Mesenchymal stem cell (in vitro differentiated cells and primary cell): ENCODE measurements around the gene CDYL.

ENCODE experiments used
- DNase-seq: peaks from one replicate; pipeline ENCODE4 v3.0.0-alpha.2; 2013
- H2AFZ ChIP-seq: one replicate; pipeline ENCODE4 v1.6.1; 2013; ENCODE audit warnings: low read depth, mild to moderate bottlenecking, control low read depth, inconsistent platforms, low read length, moderate library complexity
- H2AK5ac ChIP-seq: 2 replicates; pipeline ENCODE4 v1.6.1; 2013; ENCODE audit warnings: low read length, moderate library complexity, mild to moderate bottlenecking, inconsistent platforms; ENCODE audit not compliant: severe bottlenecking
- H2BK120ac ChIP-seq: one replicate; pipeline ENCODE4 v1.6.1; 2013; ENCODE audit warnings: low read depth, mild to moderate bottlenecking, inconsistent platforms, low read length, moderate library complexity
- H2BK12ac ChIP-seq, 2 experiments: one replicate each; pipeline ENCODE4 v1.6.1; 2013; ENCODE audit warnings: inconsistent platforms in 2 of 2, low read length in 2 of 2, mild to moderate bottlenecking in 2 of 2, moderate library complexity in 2 of 2, control low read depth in 1 of 2
- H2BK15ac ChIP-seq: one replicate; pipeline ENCODE4 v1.6.1; 2013; ENCODE audit warnings: mild to moderate bottlenecking, low read depth, inconsistent platforms; ENCODE audit not compliant: poor library complexity, severe bottlenecking
- H2BK5ac ChIP-seq: 2 replicates; pipeline ENCODE4 v1.6.1; 2013; ENCODE audit warnings: low read depth, mild to moderate bottlenecking, low read length, control low read depth, inconsistent platforms; ENCODE audit not compliant: poor library complexity, severe bottlenecking
- H3K14ac ChIP-seq, 2 experiments: one replicate each; pipeline ENCODE4 v1.6.1; 2013; ENCODE audit warnings: inconsistent platforms in 2 of 2, low read length in 2 of 2, control low read depth in 1 of 2, mild to moderate bottlenecking in 1 of 2, moderate library complexity in 1 of 2
- H3K18ac ChIP-seq, 2 experiments: one replicate each; pipeline ENCODE4 v1.6.1; 2013; ENCODE audit warnings: inconsistent platforms in 2 of 2, low read length in 2 of 2, control low read depth in 1 of 2, low read depth in 1 of 2, mild to moderate bottlenecking in 1 of 2
- H3K23ac ChIP-seq, 2 experiments: one replicate each; pipeline ENCODE4 v1.6.1; 2013; ENCODE audit warnings: inconsistent platforms in 2 of 2, low read length in 2 of 2, mild to moderate bottlenecking in 2 of 2, moderate library complexity in 2 of 2, control low read depth in 1 of 2
- H3K27ac ChIP-seq: 2 replicates; pipeline ENCODE4 v1.5.1; 2013; ENCODE audit warnings: mild to moderate bottlenecking, moderate library complexity, low read length, control low read depth, inconsistent platforms; ENCODE audit not compliant: poor library complexity, severe bottlenecking
- H3K27me3 ChIP-seq, 2 experiments: 2 replicates each; pipeline versions ENCODE4 v1.6.1 to v1.7.0; 2013; ENCODE audit warnings: low read length in 2 of 2, mild to moderate bottlenecking in 2 of 2, moderate library complexity in 2 of 2, control low read depth in 1 of 2, inconsistent platforms in 1 of 2; ENCODE audit not compliant: control insufficient read depth in 1 of 2, insufficient read depth in 1 of 2
- H3K36me3 ChIP-seq, 2 experiments: 2 replicates each; pipeline versions ENCODE4 v1.6.1 to v1.7.0; 2013; ENCODE audit warnings: low read length in 2 of 2, control low read depth in 1 of 2, inconsistent platforms in 1 of 2, low read depth in 1 of 2, mild to moderate bottlenecking in 1 of 2; ENCODE audit not compliant: insufficient read depth in 2 of 2, control insufficient read depth in 1 of 2
- H3K4ac ChIP-seq, 2 experiments: one replicate each; pipeline ENCODE4 v1.6.1; 2013; ENCODE audit warnings: inconsistent platforms in 2 of 2, low read length in 2 of 2, mild to moderate bottlenecking in 2 of 2, moderate library complexity in 2 of 2, control low read depth in 1 of 2, low read depth in 1 of 2
- H3K4me1 ChIP-seq: 2 replicates; pipeline ENCODE4 v1.6.1; 2013; ENCODE audit warnings: low read depth, low read length, control low read depth; ENCODE audit not compliant: control insufficient read depth, insufficient read depth
- H3K4me2 ChIP-seq: 2 replicates; pipeline ENCODE4 v1.6.1; 2013; ENCODE audit warnings: low read length, mild to moderate bottlenecking, inconsistent platforms; ENCODE audit not compliant: poor library complexity, severe bottlenecking
- H3K4me3 ChIP-seq, 2 experiments: 2 replicates each; pipeline versions ENCODE4 v1.5.1 to v1.7.0; 2013; ENCODE audit warnings: low read length in 2 of 2, mild to moderate bottlenecking in 2 of 2, control low read depth in 1 of 2, low read depth in 1 of 2; ENCODE audit not compliant: insufficient read depth in 1 of 2
- H3K79me1 ChIP-seq: replicated peaks from 2 replicates; pipeline ENCODE4 v1.6.1; 2013; ENCODE audit warnings: mild to moderate bottlenecking, control low read depth, low read length, inconsistent platforms; ENCODE audit not compliant: poor library complexity, severe bottlenecking
- H3K9ac ChIP-seq: 2 replicates; pipeline ENCODE4 v1.7.0; 2013; ENCODE audit warnings: mild to moderate bottlenecking, low read length, moderate library complexity
- H3K9me3 ChIP-seq: 2 replicates; pipeline ENCODE4 v1.7.0; 2013; ENCODE audit warnings: mild to moderate bottlenecking, low read length; ENCODE audit not compliant: control insufficient read depth
- H4K8ac ChIP-seq: one replicate; pipeline ENCODE4 v1.6.1; 2013; ENCODE audit warnings: inconsistent platforms, mild to moderate bottlenecking, low read length, moderate library complexity
- H4K91ac ChIP-seq: one replicate; pipeline ENCODE4 v1.6.1; 2013; ENCODE audit warnings: mild to moderate bottlenecking, low read length, inconsistent platforms
- WGBS: methylation state at CpG from one replicate; pipeline ENCODE4 v1.1.7; 2013; ENCODE audit warnings: mixed read lengths; 5-methylcytosine and 5-hydroxymethylcytosine counted together

The CDYL gene

GRCh38 chr6:4899249-4900034 is 123.2 kb downstream of the CDYL start:
- Histone ChIP-seq H3K4ac (no peak overlapping the region), H3K4me1 (no peaks in the 10 kb centered on the region), H2BK120ac (no peak overlapping the region), H2AFZ (no peak overlapping the region), H2AK5ac (no peak overlapping the region), H4K8ac (no peak overlapping the region), H3K4me2 (no peak overlapping the region), H3K27ac (no peak overlapping the region), H3K36me3 (peaks cover 21 to 40% of the 10 kb centered on the region in 2 experiments), H3K23ac (no peak overlapping the region), H3K27me3 (no peaks in the 10 kb centered on the region), H3K14ac (no peak overlapping the region), H3K79me1 (peaks cover 46% of the 10 kb centered on the region), H2BK15ac (no peak overlapping the region), H3K18ac (no peak overlapping the region), H2BK5ac (no peak overlapping the region), H3K9ac (no peak overlapping the region), H3K9me3 (no peaks in the 10 kb centered on the region), H2BK12ac (no peak overlapping the region), H4K91ac (no peak overlapping the region), H3K4me3 (no peak overlapping the region)
- DNase-seq = no peak
- 97% methylated on average over 11 of the region's 11 CpGs for WGBS

- Histone ChIP-seq H3K4me1 (peaks cover 1% of the 10 kb centered on the region), H3K4ac (no peak overlapping the region), H3K4me3 (no peak overlapping the region), H3K18ac (no peak overlapping the region), H2BK12ac (no peak overlapping the region), H4K91ac (no peak overlapping the region), H4K8ac (no peak overlapping the region), H2BK15ac (no peak overlapping the region), H3K27ac (no peak overlapping the region), H3K36me3 (peaks cover 25 to 45% of the 10 kb centered on the region in 2 experiments), H3K27me3 (no peaks in the 10 kb centered on the region), H3K9me3 (no peaks in the 10 kb centered on the region), H3K14ac (no peak overlapping the region), H3K79me1 (peaks cover 50% of the 10 kb centered on the region), H2BK120ac (no peak overlapping the region), H2BK5ac (no peak overlapping the region), H3K23ac (no peak overlapping the region), H2AK5ac (no peak overlapping the region), H3K9ac (no peak overlapping the region), H3K4me2 (no peak overlapping the region), H2AFZ (no peak overlapping the region)
- 97% methylated on average over 5 of the region's 8 CpGs for WGBS
- DNase-seq = no peak
Measured at GRCh38 chr6:4901386-4902061, 125.3 kb downstream of the CDYL start.

- Histone ChIP-seq H2BK5ac (no peak overlapping the region), H2BK120ac (no peak overlapping the region), H3K9me3 (no peaks in the 10 kb centered on the region), H3K9ac (no peak overlapping the region), H3K18ac (no peak overlapping the region), H3K4me2 (no peak overlapping the region), H2BK12ac (no peak overlapping the region), H3K4me3 (no peak overlapping the region), H3K4me1 (peaks cover 3% of the 10 kb centered on the region), H4K8ac (no peak overlapping the region), H3K27me3 (no peaks in the 10 kb centered on the region), H3K36me3 (peaks cover 25 to 37% of the 10 kb centered on the region in 2 experiments), H2BK15ac (no peak overlapping the region), H4K91ac (no peak overlapping the region), H3K14ac (no peak overlapping the region), H3K4ac (no peak overlapping the region), H3K79me1 (peaks cover 53% of the 10 kb centered on the region), H3K23ac (no peak overlapping the region), H2AK5ac (no peak overlapping the region), H2AFZ (no peak overlapping the region), H3K27ac (no peak overlapping the region)
- 98% methylated on average over 2 of the region's 2 CpGs for whole genome bisulfite sequencing
- DNase-seq = no peak
Measured at GRCh38 chr6:4902363-4902762, 126.2 kb downstream of the CDYL start.

GRCh38 chr6:4903121-4903520 is 126.9 kb downstream of the CDYL start:
- Histone ChIP-seq H2BK5ac (no peak overlapping the region), H2AK5ac (no peak overlapping the region), H3K9me3 (no peaks in the 10 kb centered on the region), H2BK15ac (no peak overlapping the region), H2BK120ac (no peak overlapping the region), H3K4me3 (no peak overlapping the region), H3K27ac (no peak overlapping the region), H3K4ac (no peak overlapping the region), H3K4me1 (peaks cover 7% of the 10 kb centered on the region), H3K18ac (no peak overlapping the region), H2AFZ (no peak overlapping the region), H3K36me3 (peaks cover 20 to 35% of the 10 kb centered on the region in 2 experiments), H3K27me3 (no peaks in the 10 kb centered on the region), H3K23ac (no peak overlapping the region), H3K9ac (no peak overlapping the region), H3K4me2 (no peak overlapping the region), H3K79me1 (peaks cover 55% of the 10 kb centered on the region), H4K8ac (no peak overlapping the region), H2BK12ac (no peak overlapping the region), H4K91ac (peak overlapping the region; percentile 43), H3K14ac (no peak overlapping the region)
- 77% methylated on average over 6 of the region's 9 CpGs for WGBS
- DNase-seq = no peak
